Measurements from ENCODE around the gene BMP2.

The BMP2 gene

DNA sequence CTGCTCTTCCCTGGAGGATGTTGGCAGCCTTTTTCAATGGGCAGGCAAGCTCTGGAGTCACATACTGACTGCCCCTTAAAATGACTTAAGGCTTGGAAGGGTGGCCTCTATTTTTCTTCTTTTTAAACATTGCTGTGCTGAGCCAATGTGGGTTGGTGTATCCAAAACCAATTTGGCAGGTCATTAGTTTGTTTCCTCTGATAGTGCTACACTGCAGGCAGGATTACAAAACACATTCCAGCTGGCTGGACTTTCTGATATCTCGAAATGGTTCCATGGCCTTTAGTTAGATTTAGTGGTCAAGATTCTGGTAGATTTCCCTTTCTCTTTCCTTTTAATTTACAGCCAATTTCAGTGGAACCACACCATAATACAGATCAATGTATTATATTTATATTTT is 28.1 kb upstream of the BMP2 start:
- Histone ChIP-seq H3K9ac (ENCODE audit: low read depth, low read length, poor library complexity, severe bottlenecking) (no peak overlapping the region), H3K36me3 (ENCODE audit: insufficient read depth, low read length) (no peaks in the 10 kb centered on the region), H2AFZ (ENCODE audit: low read length) (no peak overlapping the region)

DNA sequence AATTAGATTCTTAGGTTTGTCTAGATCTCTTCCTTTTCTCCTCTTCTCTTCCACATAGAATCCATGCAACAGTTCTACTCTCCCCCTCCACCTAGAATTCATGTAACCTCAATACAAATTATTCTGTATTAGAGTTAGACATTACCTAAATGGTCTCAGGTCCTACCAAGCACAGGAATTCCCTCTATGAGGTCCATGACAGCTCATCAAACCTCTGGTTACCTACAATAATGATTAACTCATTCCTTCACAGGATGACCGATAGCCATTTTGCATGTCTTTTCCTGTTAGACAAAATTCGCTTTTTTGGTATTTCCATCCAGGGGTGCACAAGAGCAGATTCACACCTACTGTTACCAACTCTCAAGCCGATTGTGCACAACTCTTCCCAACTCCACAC is 27.4 kb upstream of the BMP2 start:
- Histone ChIP-seq H3K9ac (ENCODE audit: low read depth, low read length, poor library complexity, severe bottlenecking) (no peak overlapping the region), H3F3A (ENCODE audit: low read depth) (no peaks in the 10 kb centered on the region), H3K9me2 (replicated peaks; ENCODE audit: low read depth, low read length) (no peaks in the 10 kb centered on the region), H3K4me3 (ENCODE audit: low read length, poor library complexity, severe bottlenecking) (no peak overlapping the region), H3K4me1 (ENCODE audit: insufficient read depth, low read length, poor library complexity, severe bottlenecking) (no peaks in the 10 kb centered on the region), H3K79me2 (ENCODE audit: insufficient read depth, low read length) (no peaks in the 10 kb centered on the region), H3K4me2 (ENCODE audit: low read depth, low read length, poor library complexity, severe bottlenecking) (no peak overlapping the region), H4K20me1 (ENCODE audit: insufficient read depth, low read length, poor library complexity, severe bottlenecking) (no peaks in the 10 kb centered on the region), H3K36me3 (ENCODE audit: insufficient read depth, low read length) (no peaks in the 10 kb centered on the region), H3K27me3 (ENCODE audit: insufficient read depth, low read length, poor library complexity, severe bottlenecking) (no peaks in the 10 kb centered on the region), H3K9me3 (ENCODE audit: insufficient read depth, low read depth, low read length) (no peaks in the 10 kb centered on the region), H2AFZ (ENCODE audit: low read length) (no peak overlapping the region)
- TF ChIP-seq, protein P1, sequence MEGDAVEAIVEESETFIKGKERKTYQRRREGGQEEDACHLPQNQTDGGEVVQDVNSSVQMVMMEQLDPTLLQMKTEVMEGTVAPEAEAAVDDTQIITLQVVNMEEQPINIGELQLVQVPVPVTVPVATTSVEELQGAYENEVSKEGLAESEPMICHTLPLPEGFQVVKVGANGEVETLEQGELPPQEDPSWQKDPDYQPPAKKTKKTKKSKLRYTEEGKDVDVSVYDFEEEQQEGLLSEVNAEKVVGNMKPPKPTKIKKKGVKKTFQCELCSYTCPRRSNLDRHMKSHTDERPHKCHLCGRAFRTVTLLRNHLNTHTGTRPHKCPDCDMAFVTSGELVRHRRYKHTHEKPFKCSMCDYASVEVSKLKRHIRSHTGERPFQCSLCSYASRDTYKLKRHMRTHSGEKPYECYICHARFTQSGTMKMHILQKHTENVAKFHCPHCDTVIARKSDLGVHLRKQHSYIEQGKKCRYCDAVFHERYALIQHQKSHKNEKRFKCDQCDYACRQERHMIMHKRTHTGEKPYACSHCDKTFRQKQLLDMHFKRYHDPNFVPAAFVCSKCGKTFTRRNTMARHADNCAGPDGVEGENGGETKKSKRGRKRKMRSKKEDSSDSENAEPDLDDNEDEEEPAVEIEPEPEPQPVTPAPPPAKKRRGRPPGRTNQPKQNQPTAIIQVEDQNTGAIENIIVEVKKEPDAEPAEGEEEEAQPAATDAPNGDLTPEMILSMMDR (conservative IDR thresholded peaks at IDR 0.05; ENCODE audit: low read length) = no peak
- TF ChIP-seq EZH2phosphoT487 (IDR thresholded peaks at IDR 0.05; ENCODE audit: borderline replicate concordance) = no peak

More for the DNA sequence above, 28.1 kb upstream of the BMP2 start:
- no peaks in the 10 kb centered on the region for H3K9me2 ChIP-seq (replicated peaks; ENCODE audit: low read depth, low read length)
- no peaks in the 10 kb centered on the region for H3K79me2 ChIP-seq (ENCODE audit: insufficient read depth, low read length)
- no peak for TF ChIP-seq EZH2phosphoT487 (IDR thresholded peaks at IDR 0.05; ENCODE audit: borderline replicate concordance)
- TF ChIP-seq, protein P1 (conservative IDR thresholded peaks at IDR 0.05; ENCODE audit: low read length) = no peak
- H3K4me1 ChIP-seq (ENCODE audit: insufficient read depth, low read length, poor library complexity, severe bottlenecking) = no peaks in the 10 kb centered on the region
- no peak overlapping the region for H3K4me3 ChIP-seq (ENCODE audit: low read length, poor library complexity, severe bottlenecking)
- H3K27me3 ChIP-seq (ENCODE audit: insufficient read depth, low read length, poor library complexity, severe bottlenecking) = no peaks in the 10 kb centered on the region
- no peaks in the 10 kb centered on the region for H3F3A ChIP-seq (ENCODE audit: low read depth)
- no peak overlapping the region for H3K4me2 ChIP-seq (ENCODE audit: low read depth, low read length, poor library complexity, severe bottlenecking)
- no peaks in the 10 kb centered on the region for H3K9me3 ChIP-seq (ENCODE audit: insufficient read depth, low read depth, low read length)
- no peaks in the 10 kb centered on the region for H4K20me1 ChIP-seq (ENCODE audit: insufficient read depth, low read length, poor library complexity, severe bottlenecking)

DNA sequence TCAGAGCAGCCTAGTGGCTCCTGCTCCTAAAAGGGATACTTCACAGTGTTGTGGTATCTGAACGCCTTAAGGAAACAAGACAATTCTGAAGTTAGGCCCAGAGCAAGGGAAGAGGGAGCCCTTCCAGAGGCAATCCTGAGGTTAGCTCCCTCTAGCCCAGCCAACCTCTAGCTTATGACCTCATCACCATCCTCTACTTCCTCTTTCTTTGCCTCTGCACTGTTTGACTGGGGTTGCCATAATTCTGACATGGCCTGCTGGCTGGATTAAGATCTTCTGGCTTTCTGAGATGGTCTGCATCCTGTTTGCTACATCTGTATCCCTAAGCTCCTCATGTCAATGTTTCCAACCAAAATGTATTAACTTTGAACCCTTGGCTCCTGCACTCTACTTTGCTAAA is 23.3 kb upstream of the BMP2 start:
- Histone ChIP-seq H4K20me1 (ENCODE audit: insufficient read depth, low read length, poor library complexity, severe bottlenecking) (no peaks in the 10 kb centered on the region), H3K4me1 (ENCODE audit: insufficient read depth, low read length, poor library complexity, severe bottlenecking) (no peaks in the 10 kb centered on the region), H3K27me3 (ENCODE audit: insufficient read depth, low read length, poor library complexity, severe bottlenecking) (no peaks in the 10 kb centered on the region), H3K9me3 (ENCODE audit: insufficient read depth, low read depth, low read length) (no peaks in the 10 kb centered on the region), H3K9ac (ENCODE audit: low read depth, low read length, poor library complexity, severe bottlenecking) (no peak overlapping the region), H3K9me2 (replicated peaks; ENCODE audit: low read depth, low read length) (no peaks in the 10 kb centered on the region), H3F3A (ENCODE audit: low read depth) (no peaks in the 10 kb centered on the region), H3K4me2 (ENCODE audit: low read depth, low read length, poor library complexity, severe bottlenecking) (no peak overlapping the region), H3K36me3 (ENCODE audit: insufficient read depth, low read length) (no peaks in the 10 kb centered on the region), H3K4me3 (ENCODE audit: low read length, poor library complexity, severe bottlenecking) (no peak overlapping the region), H2AFZ (ENCODE audit: low read length) (no peak overlapping the region), H3K79me2 (ENCODE audit: insufficient read depth, low read length) (no peaks in the 10 kb centered on the region)
- TF ChIP-seq, protein P1 (conservative IDR thresholded peaks at IDR 0.05; ENCODE audit: low read length) = no peak
- no peak for TF ChIP-seq EZH2phosphoT487 (IDR thresholded peaks at IDR 0.05; ENCODE audit: borderline replicate concordance)

All from Loucy (cell line).